GM12878 (cell line): ENCODE data around the gene SGMS1. TPM values are rescaled to one million over a fixed set of nuclear protein-coding genes. Genes with fewer than 3 reads are reported as not detected.

Source experiments
- ATAC-seq: fragments of 200-7000 bp; cut with Tn5 transposase; 3 replicates; pipeline ENCODE4 v1.9.1; 2020; ENCODE audit warnings: mild to moderate bottlenecking, moderate library complexity
- BruUV-seq: library from RNA; stranded (reverse); fragments of 400-500 nt; replicated peaks from 2 replicates; lab custom pipeline; 2021; lab: Mats Ljungman, UMichigan
- CTCF ChIA-PET: fragments of 300-600 bp; sonication (Branson Sonifier 250); formaldehyde crosslinking; extraction: SDS; loops from one replicate; lab custom pipeline; 2021; ENCODE audit warnings: inconsistent platforms; lab: Yijun Ruan, JAX
- POLR2A ChIA-PET: fragments of 350-600 bp; formaldehyde crosslinking; extraction: SDS; loops from one replicate; lab custom pipeline; 2021; ENCODE audit warnings: inconsistent platforms; lab: Charles Lee
- RAD21 ChIA-PET: fragments of 300-600 bp; sonication (Branson Sonifier 250); formaldehyde crosslinking; loops from one replicate; lab custom pipeline; 2023; ENCODE audit warnings: antibody characterized with exemption; ENCODE audit not compliant: unreplicated experiment; lab: Charles Lee
- SMC1A ChIA-PET: fragments of 300-600 bp; sonication (Branson Sonifier 250); formaldehyde crosslinking; loops from one replicate; lab custom pipeline; 2023; ENCODE audit not compliant: unreplicated experiment, uncharacterized antibody; lab: Charles Lee
- DNase-seq: peaks from one replicate; pipeline ENCODE4 v3.0.0-alpha.2; 2011; ENCODE audit warnings: low read depth, low spot score
- FAIRE-seq: peaks from 3 replicates; lab custom pipeline; 2011; peaks lifted over from hg19 to GRCh38; lab: Jason Lieb, UNC
- H2AFZ ChIP-seq: 2 replicates; pipeline ENCODE4 v1.6.0; 2011; ENCODE audit warnings: low read depth, low read length, control low read depth; ENCODE audit not compliant: control insufficient read depth
- H3K27ac ChIP-seq: 2 replicates; pipeline ENCODE4 v1.5.1; 2011; ENCODE audit warnings: control low read depth; ENCODE audit not compliant: control insufficient read depth, insufficient read depth
- H3K27me3 ChIP-seq, 2 experiments: replicated peaks in 1 of 2; 2 replicates each; pipeline versions ENCODE4 v1.6.0 to v1.6.1; 2011; ENCODE audit warnings: low read length in 1 of 2; ENCODE audit not compliant: control insufficient read depth in 2 of 2, insufficient read depth in 2 of 2
- H3K36me3 ChIP-seq, 2 experiments: 2 replicates each; pipeline ENCODE4 v1.5.1; 2011; ENCODE audit warnings: low read length in 1 of 2; ENCODE audit not compliant: control insufficient read depth in 2 of 2, insufficient read depth in 2 of 2
- H3K4me1 ChIP-seq: 2 replicates; pipeline ENCODE4 v1.6.1; 2011; ENCODE audit warnings: mild to moderate bottlenecking, low read length, moderate library complexity, mixed read lengths; ENCODE audit not compliant: control insufficient read depth, insufficient read depth
- H3K4me2 ChIP-seq: 2 replicates; pipeline ENCODE4 v1.6.0; 2011; ENCODE audit warnings: control low read depth; ENCODE audit not compliant: control insufficient read depth, insufficient read depth
- H3K4me3 ChIP-seq: fragments of 200-600 bp; sonication (generic); 2 replicates; pipeline ENCODE4 v1.5.1; 2016
- H3K79me2 ChIP-seq: 2 replicates; pipeline ENCODE4 v1.6.0; 2011; ENCODE audit warnings: low read length; ENCODE audit not compliant: control insufficient read depth, insufficient read depth
- H3K9ac ChIP-seq: 2 replicates; pipeline ENCODE4 v1.8.0; 2011; ENCODE audit warnings: low read length, control low read depth, mixed read lengths; ENCODE audit not compliant: control insufficient read depth, insufficient read depth
- H3K9me3 ChIP-seq: replicated peaks from 3 replicates; pipeline ENCODE4 v1.5.1; 2011; ENCODE audit warnings: mild to moderate bottlenecking, low read length; ENCODE audit not compliant: control insufficient read depth, insufficient read depth
- H4K20me1 ChIP-seq: 2 replicates; pipeline ENCODE4 v1.6.0; 2011; ENCODE audit not compliant: control insufficient read depth, insufficient read depth
- ATF3 ChIP-seq: IDR thresholded peaks from 2 replicates; pipeline ENCODE4 v1.6.1; 2011; ENCODE audit warnings: low read depth, mild to moderate bottlenecking, low read length, moderate library complexity, borderline replicate concordance; ENCODE audit errors: extremely low read depth
- CUX1 ChIP-seq: IDR thresholded peaks from 2 replicates; pipeline ENCODE4 v1.6.1; 2012; ENCODE audit warnings: improper control_type of control experiment, low read depth, low read length; ENCODE audit not compliant: insufficient replicate concordance
- HDGF ChIP-seq: fragments of 450-650 bp; IDR thresholded peaks from 2 replicates; pipeline ENCODE4 v1.6.1; 2016; ENCODE audit warnings: antibody characterized with exemption
- IKZF1 ChIP-seq: fragments of 450-650 bp; conservative IDR thresholded peaks from 2 replicates; pipeline ENCODE4 v1.6.1; 2017; ENCODE audit warnings: antibody characterized with exemption, mild to moderate bottlenecking
- KDM1A ChIP-seq: fragments of 200-600 bp; sonication (generic); IDR thresholded peaks from 2 replicates; pipeline ENCODE4 v1.6.1; 2016; ENCODE audit warnings: borderline replicate concordance
- PBX3 ChIP-seq: IDR thresholded peaks from 2 replicates; pipeline ENCODE4 v1.6.1; 2011; ENCODE audit warnings: mild to moderate bottlenecking, low read depth, low read length, moderate library complexity; ENCODE audit not compliant: insufficient replicate concordance
- SIX5 ChIP-seq: IDR thresholded peaks from 2 replicates; pipeline ENCODE4 v1.6.1; 2011; ENCODE audit warnings: mild to moderate bottlenecking, low read depth, low read length, moderate library complexity; ENCODE audit not compliant: severe bottlenecking
- TARDBP ChIP-seq: IDR thresholded peaks from 2 replicates; pipeline ENCODE4 v1.6.1; 2016; ENCODE audit warnings: borderline replicate concordance
- WGBS: methylation state at CpG from one replicate; pipeline ENCODE4 v1.1.6; 2016; ENCODE audit warnings: low lambda C conversion rate; ENCODE audit not compliant: insufficient replicate concordance, insufficient coverage; ENCODE audit errors: missing lambda C conversion rate; 5-methylcytosine and 5-hydroxymethylcytosine counted together
- in situ Hi-C: fragments of 300-500 bp; cut with MboI; formaldehyde crosslinking; loops from 9 replicates; pipeline ENCODE4 v1.14.3; 2018; ENCODE audit warnings: mixed read lengths
- intact Hi-C: fragments of 100-400 bp; cut with micrococcal nuclease; formaldehyde crosslinking; loops from one replicate; pipeline ENCODE4 v1.14.2; 2022; ENCODE audit not compliant: unreplicated experiment
- polyA plus RNA-seq, 11 experiments: library from polyadenylated mRNA; depleted of rRNA in 4 of 11; unstranded in 6 of 11; stranded (reverse) in 5 of 11; fragments of >200 nt; fragmentation: Nextera tagmentation in 4 of 11; fragmentation: Illumina TruSeq in 1 of 11; extraction: Ambion mirVana in 4 of 11; extraction: Trizol in 1 of 11; gene quantifications; 1 replicate in 1 of 11; 2 replicates in 10 of 11; pipeline versions ENCODE4 v1.2.1 to v1.2.3, GENCODE V29; 2011 to 2016; ENCODE audit warnings: inconsistent platforms in 2 of 11, missing spikeins in 2 of 11, low read depth in 1 of 11
- total RNA-seq, 4 experiments: library from RNA; depleted of rRNA in 3 of 4; stranded (reverse); fragments of >200 nt in 3 of 4; fragmentation: Illumina TruSeq in 1 of 4; extraction: Trizol in 1 of 4; gene quantifications; 2 replicates each; pipeline versions ENCODE4 v1.2.1 to v1.2.3, GENCODE V29; 2013 to 2021

SGMS1 gene
- total and polyA plus RNA-seq, 10 of the 15 experiments (the other 5 are each of a cell fraction or from before 2014, with no cell fraction given), result 1.4 to 14.5 (median 4.9) TPM

- ChIA-PET POLR2A (no interaction called here), SMC1A (interaction anchor here (0.9 to 3.9 kb wide), 8 partner anchors 11 to 140 kb away, joined by 3 to 18 read pairs (median 3); no protein-coding TSS in a partner anchor), CTCF (interaction anchor here (1.8 kb wide), 1 partner anchor 184 kb away, joined by 6 read pairs; no protein-coding TSS in a partner anchor), RAD21 (interaction anchor here (1.0 kb wide), 1 partner anchor 25 kb away, joined by 3 read pairs; no protein-coding TSS in a partner anchor)
- H2AFZ ChIP-seq, result no peak overlapping the region
- ATAC-seq, result no peak
- H3K4me3 ChIP-seq, result no peak overlapping the region
- no peak overlapping the region for H3K27ac ChIP-seq
- no peaks in the 10 kb centered on the region for H3K9me3 ChIP-seq
- no peak overlapping the region for H3K9ac ChIP-seq
- BruUV-seq, result no TSS peak
- FAIRE-seq, result no peak
- intact Hi-C loops, result no loop called here
- H3K4me2 ChIP-seq, result no peak overlapping the region
- no peaks in the 10 kb centered on the region for H3K79me2 ChIP-seq
- in situ Hi-C loops, result no loop called here
- no peak for DNase-seq
- 90% methylated on average over 4 of the region's 4 CpGs for WGBS
- no peaks in the 10 kb centered on the region for H3K36me3 ChIP-seq
- no peaks in the 10 kb centered on the region for H3K27me3 ChIP-seq
- H4K20me1 ChIP-seq, result no peaks in the 10 kb centered on the region
- TF ChIP-seq TARDBP, result no peak
- no peak for TF ChIP-seq PBX3
- no peak for TF ChIP-seq ATF3
- no peak for TF ChIP-seq CUX1
- no peak for TF ChIP-seq SIX5
- no peak for TF ChIP-seq KDM1A
- TF ChIP-seq IKZF1, result no peak
- TF ChIP-seq HDGF, result no peak
- TF ChIP-seq, all 136 proteins: peak for 0
- peaks cover 20% of the 10 kb centered on the region for H3K4me1 ChIP-seq
These were observed 187.0 kb downstream of the SGMS1 start for GRCh38 chr10:50436805-50437204.
